K562 (cell line): ENCODE data around the gene TNFRSF13B.
"Not testable (repeated sequence)": the region's sequence is repeated elsewhere in the genome, so short reads cannot be mapped to it uniquely, and the experiment has no call there.

Experiments
- CCAR2 ChIP-seq: fragments of 200-400 bp; formaldehyde crosslinking; IDR thresholded peaks from 2 replicates; pipeline ENCODE4 v1.6.1; 2017; ENCODE audit warnings: mild to moderate bottlenecking, low read depth, low read length
- COPS2 ChIP-seq: fragments of 450-650 bp; conservative IDR thresholded peaks from 2 replicates; pipeline ENCODE4 v1.6.1; 2016; ENCODE audit warnings: mild to moderate bottlenecking, moderate library complexity
- HDAC1 ChIP-seq, 2 experiments: fragments of 450-650 bp; IDR thresholded peaks; 2 replicates each; pipeline ENCODE4 v1.6.1; 2016 to 2017; ENCODE audit warnings: inconsistent platforms in 1 of 2, mild to moderate bottlenecking in 1 of 2, moderate library complexity in 1 of 2
- SMARCE1 ChIP-seq: fragments of 450-650 bp; IDR thresholded peaks from 2 replicates; pipeline ENCODE4 v1.7.1; 2016; ENCODE audit warnings: mild to moderate bottlenecking

- TF ChIP-seq CCAR2; COPS2; SMARCE1; HDAC1 (IDR thresholded peaks at IDR 0.05): not testable (repeated sequence)
Measured at GRCh38 chr17:17010545-17011034, 38.7 kb upstream of the TNFRSF13B start.
